D341Med (cell line): ENCODE measurements around the gene XYLT2.

Experiments
- DNase-seq: peaks from one replicate; pipeline ENCODE4 v3.0.0; 2012; ENCODE audit warnings: low spot score

The XYLT2 gene

GRCh38 chr17:50348522-50349242 is 2.8 kb downstream of the XYLT2 start:
- no peak for DNase-seq

- DNase-seq = no peak
Observed at GRCh38 chr17:50349243-50349600, 3.3 kb downstream of the XYLT2 start.

DNA sequence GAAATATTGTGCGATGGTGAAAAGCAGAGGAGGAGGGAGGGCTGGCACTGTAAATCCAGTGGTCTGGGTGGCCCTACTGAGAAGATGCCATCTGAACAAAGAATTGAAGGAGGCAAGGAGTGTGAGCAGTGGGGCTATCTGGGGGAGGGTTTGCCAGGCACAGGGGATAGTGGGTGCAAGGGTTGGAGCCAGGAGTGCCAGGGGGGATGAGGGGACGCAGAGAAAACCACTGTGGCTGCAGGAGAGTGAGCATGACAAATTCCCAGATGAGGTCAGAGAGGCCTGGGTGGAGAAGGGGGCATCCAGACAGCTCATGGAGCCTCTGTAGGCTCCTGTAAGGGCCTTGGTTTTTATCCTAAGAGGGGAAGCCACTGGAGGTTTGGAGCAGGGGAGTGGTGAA is 4.8 kb downstream of the XYLT2 start:
- DNase-seq = no peak

DNA sequence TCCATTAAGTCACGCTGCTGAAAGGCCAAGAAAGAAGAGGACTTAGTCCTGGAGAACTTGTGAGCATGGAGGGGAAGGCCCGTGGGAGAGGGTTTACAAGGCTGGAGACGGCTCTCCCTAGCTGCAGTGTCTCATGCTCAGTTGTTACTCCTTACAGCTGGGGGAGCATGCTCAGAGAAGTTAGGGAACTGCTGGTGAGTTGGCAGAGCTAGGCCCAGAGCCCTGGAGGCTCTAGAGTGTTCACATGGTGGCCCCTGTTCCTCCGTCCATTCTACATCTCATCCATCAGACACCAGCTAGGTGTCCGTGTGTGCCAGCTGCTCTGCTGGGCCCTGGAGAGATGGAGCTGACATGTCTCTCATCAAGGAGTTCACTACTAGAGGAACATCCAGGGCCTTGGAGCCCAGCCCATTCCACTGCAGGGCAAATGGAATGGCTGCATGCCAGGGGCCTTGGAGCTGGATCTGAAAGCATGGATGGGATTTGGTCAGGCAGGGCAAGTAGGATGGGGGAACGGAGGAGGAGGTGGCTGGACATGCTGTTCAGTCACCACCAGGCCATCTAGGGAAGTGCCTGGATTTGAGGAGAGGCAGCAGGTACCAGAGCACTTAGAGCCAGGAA is 6.3 kb downstream of the XYLT2 start:
- DNase-seq = peak; percentile 22

- peak; percentile 33 for DNase-seq
Observed at GRCh38 chr17:50352693-50353599, 7.0 kb downstream of the XYLT2 start.

GRCh38 chr17:50353600-50354195 is 7.8 kb downstream of the XYLT2 start:
- DNase-seq = peak; percentile 41

- DNase-seq = peak; percentile 36
Observed at GRCh38 chr17:50354198-50354597, 8.3 kb downstream of the XYLT2 start.

- no peak for DNase-seq
Observed at GRCh38 chr17:50354776-50355175, 8.8 kb downstream of the XYLT2 start.

GRCh38 chr17:50355336-50355700 is 9.4 kb downstream of the XYLT2 start:
- no peak for DNase-seq

DNA sequence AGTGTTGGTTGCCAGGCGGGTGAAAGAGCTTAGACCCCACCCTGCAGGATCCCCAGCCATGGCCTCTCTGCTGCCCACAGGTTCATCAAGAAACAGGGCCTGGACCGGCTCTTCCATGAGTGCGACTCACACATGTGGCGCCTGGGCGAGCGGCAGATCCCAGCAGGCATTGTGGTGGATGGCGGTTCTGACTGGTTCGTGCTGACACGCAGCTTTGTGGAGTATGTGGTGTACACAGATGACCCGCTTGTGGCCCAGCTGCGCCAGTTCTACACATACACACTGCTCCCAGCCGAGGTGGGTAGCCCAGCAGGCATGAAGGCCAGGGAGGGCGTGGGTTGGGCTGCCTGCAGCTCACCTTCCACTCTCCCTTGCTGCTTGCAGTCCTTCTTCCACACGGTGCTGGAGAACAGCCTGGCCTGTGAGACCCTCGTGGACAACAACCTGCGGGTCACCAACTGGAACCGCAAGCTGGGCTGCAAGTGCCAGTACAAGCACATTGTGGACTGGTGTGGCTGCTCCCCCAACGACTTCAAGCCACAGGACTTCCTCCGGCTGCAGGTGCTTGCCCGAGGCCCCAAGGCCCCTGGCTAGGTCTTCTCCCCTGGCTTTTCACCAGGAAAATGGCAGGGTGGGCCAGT is 9.9 kb downstream of the XYLT2 start:
- DNase-seq = no peak

DNA sequence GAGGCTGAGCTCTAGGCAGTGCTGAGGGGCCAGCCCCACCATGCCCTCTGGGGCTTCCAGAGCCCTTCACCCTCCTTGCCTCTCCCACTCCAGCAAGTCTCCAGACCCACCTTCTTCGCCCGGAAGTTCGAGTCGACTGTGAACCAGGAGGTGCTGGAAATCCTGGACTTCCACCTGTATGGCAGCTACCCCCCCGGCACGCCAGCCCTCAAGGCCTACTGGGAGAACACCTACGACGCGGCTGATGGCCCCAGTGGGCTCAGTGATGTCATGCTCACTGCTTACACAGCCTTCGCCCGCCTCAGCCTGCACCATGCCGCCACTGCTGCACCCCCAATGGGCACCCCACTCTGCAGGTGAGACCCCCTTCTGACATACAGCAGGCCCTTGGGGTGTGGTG is 10.5 kb downstream of the XYLT2 start:
- DNase-seq = peak; percentile 28

- no peak for DNase-seq
Observed at GRCh38 chr17:50356892-50357510, 11.1 kb downstream of the XYLT2 start.

- DNase-seq = no peak
Observed at GRCh38 chr17:50358177-50358576, 12.3 kb downstream of the XYLT2 start.

DNA sequence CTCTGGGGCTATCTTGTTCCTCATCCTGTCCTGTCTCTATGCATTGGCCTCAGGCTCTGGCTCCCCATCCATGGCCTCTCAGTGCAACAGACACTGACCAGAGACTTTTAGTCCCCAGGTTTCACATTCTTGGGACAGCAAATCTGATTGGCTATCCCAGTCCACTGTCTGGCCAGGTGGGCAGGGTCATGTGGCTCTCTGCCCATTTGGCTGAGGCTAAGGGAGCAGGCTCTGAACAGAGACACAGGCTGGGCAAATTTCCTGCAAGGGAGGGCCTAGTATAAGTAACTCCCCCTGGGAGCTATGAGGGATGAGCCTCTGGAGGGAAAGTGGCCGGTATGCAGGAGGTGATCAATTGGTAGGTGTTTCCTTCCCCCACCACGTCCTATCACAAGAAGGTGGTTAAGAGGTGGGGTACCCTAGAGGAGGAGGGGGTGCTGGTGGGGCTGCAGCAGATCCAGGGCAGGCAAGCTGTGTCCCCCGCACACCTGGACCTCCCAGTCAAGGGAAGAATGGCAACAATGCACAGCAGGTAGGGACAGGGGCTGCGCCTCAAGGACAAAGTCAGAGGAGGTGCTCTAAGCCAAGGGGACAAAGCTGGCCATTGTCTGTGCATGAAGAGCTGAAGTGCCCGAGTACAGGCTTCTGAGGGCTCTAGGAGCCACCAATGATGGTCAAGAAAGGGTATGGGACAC is 13.2 kb downstream of the XYLT2 start:
- no peak for DNase-seq

GRCh38 chr17:50359998-50360461 is 14.1 kb downstream of the XYLT2 start:
- DNase-seq = peak; percentile 31

- DNase-seq = no peak
Observed at GRCh38 chr17:50360486-50361115, 14.7 kb downstream of the XYLT2 start.

DNA sequence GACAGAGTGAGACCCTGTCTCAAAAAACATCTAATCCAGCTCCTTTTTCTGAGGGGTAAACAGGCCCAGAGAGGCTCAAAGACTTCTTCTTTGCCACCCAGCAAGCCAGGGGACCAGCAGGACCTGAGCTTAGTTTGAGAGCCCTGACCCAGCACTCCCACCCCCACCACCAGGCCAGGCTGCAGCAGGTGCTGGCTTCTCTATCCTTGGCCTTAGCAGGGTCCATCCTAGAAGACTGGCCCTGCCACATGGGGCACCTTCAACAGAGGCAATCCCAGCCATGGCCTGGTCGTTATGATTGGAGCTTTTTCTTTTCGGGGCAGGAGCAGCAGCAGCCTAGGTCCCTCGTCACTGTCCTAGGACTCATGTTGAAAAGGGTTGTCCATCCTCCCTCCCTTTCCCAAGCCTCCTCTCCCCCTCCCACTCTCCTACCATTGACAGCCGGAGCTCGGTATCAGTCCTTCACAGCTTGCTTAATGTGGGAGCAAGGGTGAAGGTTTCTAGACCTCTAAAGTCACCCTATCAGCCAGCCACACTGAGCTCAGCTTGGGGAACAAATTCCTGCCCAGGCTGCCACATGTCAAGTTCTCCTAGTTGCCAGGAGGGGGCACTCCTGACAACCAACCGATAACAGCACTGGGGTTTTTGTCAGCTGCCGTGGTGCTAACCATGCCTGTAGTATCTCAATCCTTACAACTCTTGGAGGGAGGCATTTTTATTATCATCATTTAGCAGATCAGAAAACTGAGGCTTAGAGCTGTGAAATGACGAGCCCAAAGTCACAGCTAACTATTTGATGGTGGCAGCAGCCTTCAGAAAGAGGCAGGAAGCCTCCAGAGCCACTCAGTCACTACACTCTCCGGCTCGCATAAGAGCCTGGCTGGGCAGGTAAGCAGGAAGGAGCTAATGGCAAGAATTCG is 15.9 kb downstream of the XYLT2 start:
- DNase-seq = peak; percentile 89

GRCh38 chr17:50362661-50363060 is 16.7 kb downstream of the XYLT2 start:
- no peak for DNase-seq
